Adrenal gland (tissue), 5 donors: ENCODE measurements around the gene MMP26.

ENCODE experiments used
- CTCF ChIP-seq, 6 experiments: fragments of 450-650 bp in 4 of 6; fragments of 200-600 bp in 2 of 6; sonication (generic) in 1 of 6; IDR thresholded peaks; 1 replicate in 5 of 6; 2 replicates in 1 of 6; pipeline versions ENCODE4 v1.5.1 to v1.8.0; 2016 to 2021; ENCODE audit warnings: antibody characterized with exemption in 6 of 6, mild to moderate bottlenecking in 2 of 6, moderate library complexity in 1 of 6
- POLR2A ChIP-seq, 2 donors: fragments of 450-650 bp; IDR thresholded peaks; one replicate each; pipeline ENCODE4 v1.6.1; 2017; ENCODE audit warnings: antibody characterized with exemption in 2 of 2, mild to moderate bottlenecking in 2 of 2, moderate library complexity in 1 of 2
- donor health status: DM: no; HTN: no; CAD: no.

GRCh38 chr11:4662876-4663275 lies 41.7 kb upstream of the MMP26 start:
- no peak for TF ChIP-seq POLR2A (IDR thresholded peaks at IDR 0.05)
- TF ChIP-seq CTCF (IDR thresholded peaks at IDR 0.05): no peak
